Measurements from ENCODE around the gene ELOVL6.
"Not testable (repeated sequence)": the region's sequence is repeated elsewhere in the genome, so short reads cannot be mapped to it uniquely, and the experiment has no call there.

ELOVL6 gene

DNA sequence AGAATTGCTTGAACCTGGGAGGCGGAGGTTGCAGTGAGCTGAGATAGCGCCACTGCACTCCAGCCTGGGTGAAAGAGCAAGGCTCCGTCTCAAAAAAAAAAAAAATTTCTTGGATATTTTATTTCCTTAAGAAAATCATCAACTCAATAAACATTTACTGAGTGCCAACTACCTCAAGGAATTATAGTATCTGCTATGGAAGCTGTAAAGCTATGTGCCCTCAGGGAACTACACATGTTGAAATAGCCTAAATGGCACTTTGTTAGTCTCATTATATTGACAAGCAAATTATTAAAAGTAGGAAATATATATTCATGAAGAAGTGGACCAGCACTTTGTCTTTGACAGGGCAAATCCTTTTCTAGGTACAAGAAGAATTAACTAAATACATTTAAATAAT lies 40.8 kb downstream of the ELOVL6 start:
- Mint-ChIP-seq H3K27ac (no peak overlapping the region), H3K4me1 (ENCODE audit: low read depth) (peaks cover 6% of the 10 kb centered on the region), H3K27me3 (no peaks in the 10 kb centered on the region), H3K9me3 (peaks cover 3% of the 10 kb centered on the region), H3K36me3 (ENCODE audit: low read depth) (peaks cover 4% of the 10 kb centered on the region), H3K4me3 (no peak overlapping the region)

DNA sequence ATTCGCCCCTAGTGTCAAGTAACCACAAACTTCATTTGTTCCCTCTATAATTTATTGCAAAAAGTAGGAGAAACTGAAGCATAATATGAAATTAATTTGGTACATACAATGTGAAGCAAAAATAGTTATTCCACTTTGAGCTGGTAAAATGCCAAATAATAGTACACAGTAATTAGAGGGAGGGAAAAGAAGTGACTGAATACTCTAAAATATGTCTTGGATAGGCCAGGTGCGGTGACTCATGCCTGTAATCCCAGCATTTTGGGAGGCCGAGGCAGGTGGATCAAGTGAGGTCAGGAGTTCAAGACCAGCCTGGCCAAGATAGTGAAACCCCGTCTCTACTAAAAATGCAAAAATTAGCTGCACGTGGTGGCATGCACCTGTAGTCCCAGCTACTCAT lies 41.2 kb downstream of the ELOVL6 start:
- H3K27me3 Mint-ChIP-seq; H3K4me1 Mint-ChIP-seq (ENCODE audit: low read depth); H3K36me3 Mint-ChIP-seq (ENCODE audit: low read depth); H3K4me3 Mint-ChIP-seq; H3K27ac Mint-ChIP-seq; H3K9me3 Mint-ChIP-seq: not testable (repeated sequence)

DNA sequence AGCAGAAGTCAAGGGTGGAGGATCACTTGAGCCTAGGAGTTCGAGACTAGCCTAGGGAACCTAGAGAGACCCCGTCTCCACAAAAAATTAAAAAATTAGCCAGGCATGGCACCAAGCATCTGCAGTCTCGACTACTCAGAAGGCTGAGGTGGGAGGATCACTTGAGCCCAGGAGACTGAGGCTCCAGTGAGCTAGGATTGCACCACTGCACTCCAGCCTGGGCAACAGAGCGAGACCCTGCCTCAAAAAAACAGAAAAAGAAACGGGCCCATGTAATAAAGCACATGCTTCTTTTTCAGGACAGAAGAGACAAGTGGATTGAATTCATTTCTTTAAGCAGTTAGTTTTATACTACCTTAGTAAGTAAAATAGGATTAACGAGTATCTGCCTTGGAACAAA lies 42.0 kb downstream of the ELOVL6 start:
- no peak overlapping the region for H3K4me3 Mint-ChIP-seq
- H3K9me3 Mint-ChIP-seq, result no peaks in the 10 kb centered on the region
- H3K36me3 Mint-ChIP-seq (ENCODE audit: low read depth), result no peaks in the 10 kb centered on the region
- H3K4me1 Mint-ChIP-seq (ENCODE audit: low read depth), result peaks cover 6% of the 10 kb centered on the region
- H3K27me3 Mint-ChIP-seq, result no peaks in the 10 kb centered on the region
- no peak overlapping the region for H3K27ac Mint-ChIP-seq

DNA sequence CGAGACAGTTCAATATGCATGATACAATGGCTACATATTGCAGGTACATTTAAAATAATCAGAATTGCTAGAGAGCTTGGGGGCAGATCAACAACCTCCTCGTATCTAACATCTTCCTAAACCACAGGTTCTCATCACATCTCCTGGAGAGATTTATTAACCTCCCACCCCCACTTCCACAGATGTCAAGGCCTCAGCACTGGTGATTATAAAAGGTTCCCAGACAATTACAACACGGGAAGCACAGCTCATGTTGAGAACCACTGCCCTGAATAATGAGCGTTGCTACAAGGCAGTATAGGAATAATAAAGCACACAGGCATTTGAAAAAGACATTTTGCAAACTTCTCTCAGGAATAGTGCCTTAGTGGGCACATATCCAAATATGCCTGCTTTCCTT lies 42.8 kb downstream of the ELOVL6 start:
- no peaks in the 10 kb centered on the region for H3K36me3 Mint-ChIP-seq (ENCODE audit: low read depth)

DNA sequence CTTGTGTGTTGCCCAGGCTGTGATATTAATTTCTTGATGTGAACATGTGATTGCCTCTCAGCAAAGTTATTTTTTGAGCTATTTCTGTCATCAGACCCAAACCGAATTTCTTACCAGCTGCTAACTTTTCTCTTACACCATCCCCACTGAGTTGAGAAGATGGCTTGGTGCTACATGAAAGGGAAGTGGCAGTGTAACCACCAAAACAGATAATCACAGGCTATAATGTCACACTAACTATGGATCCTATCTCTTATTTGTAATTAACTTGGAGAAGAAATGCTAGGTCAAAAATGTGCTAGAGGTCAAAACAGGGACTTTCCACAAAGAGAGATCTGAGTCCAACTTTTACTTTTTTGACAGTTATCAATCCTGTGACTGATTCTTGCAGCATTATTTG lies 43.8 kb downstream of the ELOVL6 start:
- Mint-ChIP-seq H3K4me3 (no peak overlapping the region), H3K27me3 (no peaks in the 10 kb centered on the region), H3K9me3 (no peaks in the 10 kb centered on the region), H3K4me1 (ENCODE audit: low read depth) (peaks cover 6% of the 10 kb centered on the region), H3K36me3 (ENCODE audit: low read depth) (no peaks in the 10 kb centered on the region), H3K27ac (no peak overlapping the region)

More for the DNA sequence above, 42.8 kb downstream of the ELOVL6 start:
- Mint-ChIP-seq H3K4me1 (ENCODE audit: low read depth) (peaks cover 6% of the 10 kb centered on the region), H3K4me3 (no peak overlapping the region), H3K9me3 (no peaks in the 10 kb centered on the region), H3K27ac (no peak overlapping the region), H3K27me3 (no peaks in the 10 kb centered on the region)

DNA sequence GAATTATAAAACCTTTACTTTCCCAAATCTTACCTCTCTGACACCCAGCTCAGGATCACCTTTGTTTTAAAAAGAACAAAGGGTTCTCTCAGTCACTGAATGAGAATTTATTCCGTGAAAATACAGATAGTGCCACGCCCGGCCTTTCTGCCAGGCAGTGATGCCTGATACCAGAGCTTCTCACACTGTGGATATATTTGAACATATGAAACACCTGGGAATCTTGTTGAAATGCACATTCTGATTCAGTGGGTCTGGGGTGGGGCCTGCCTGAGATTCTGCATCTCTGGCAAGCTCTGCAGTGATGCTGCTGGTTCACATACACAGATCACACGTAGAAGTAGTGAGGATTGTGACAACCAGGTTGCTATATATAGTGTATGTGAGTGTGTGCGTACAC lies 46.0 kb downstream of the ELOVL6 start:
- H3K27me3 Mint-ChIP-seq, result no peaks in the 10 kb centered on the region
- H3K27ac Mint-ChIP-seq, result no peak overlapping the region
- no peak overlapping the region for H3K4me3 Mint-ChIP-seq
- H3K9me3 Mint-ChIP-seq, result no peaks in the 10 kb centered on the region
- H3K36me3 Mint-ChIP-seq (ENCODE audit: low read depth), result peaks cover 4% of the 10 kb centered on the region
- peaks cover 3% of the 10 kb centered on the region for H3K4me1 Mint-ChIP-seq (ENCODE audit: low read depth)

DNA sequence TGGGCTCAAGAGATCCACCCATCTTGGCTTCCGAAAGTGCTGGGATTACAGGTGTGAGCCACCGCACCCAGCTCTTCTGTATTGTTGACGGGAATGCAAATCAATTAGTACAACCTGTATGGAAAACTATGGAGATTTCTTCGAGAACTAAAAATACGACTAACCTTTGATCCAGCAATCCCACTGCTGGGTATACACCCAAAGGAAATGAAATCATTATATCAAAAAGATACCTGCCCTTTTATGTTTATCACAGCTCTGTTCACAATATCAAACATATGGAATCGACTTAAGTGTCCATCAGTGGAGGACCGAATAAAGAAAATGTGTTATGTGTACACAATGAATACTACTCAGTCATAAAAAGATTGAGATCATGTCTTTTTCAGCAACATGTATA lies 49.3 kb downstream of the ELOVL6 start:
- Mint-ChIP-seq H3K4me3 (no peak overlapping the region), H3K9me3 (no peaks in the 10 kb centered on the region), H3K27me3 (no peaks in the 10 kb centered on the region), H3K36me3 (ENCODE audit: low read depth) (peaks cover 10% of the 10 kb centered on the region), H3K27ac (no peak overlapping the region), H3K4me1 (ENCODE audit: low read depth) (no peaks in the 10 kb centered on the region)

DNA sequence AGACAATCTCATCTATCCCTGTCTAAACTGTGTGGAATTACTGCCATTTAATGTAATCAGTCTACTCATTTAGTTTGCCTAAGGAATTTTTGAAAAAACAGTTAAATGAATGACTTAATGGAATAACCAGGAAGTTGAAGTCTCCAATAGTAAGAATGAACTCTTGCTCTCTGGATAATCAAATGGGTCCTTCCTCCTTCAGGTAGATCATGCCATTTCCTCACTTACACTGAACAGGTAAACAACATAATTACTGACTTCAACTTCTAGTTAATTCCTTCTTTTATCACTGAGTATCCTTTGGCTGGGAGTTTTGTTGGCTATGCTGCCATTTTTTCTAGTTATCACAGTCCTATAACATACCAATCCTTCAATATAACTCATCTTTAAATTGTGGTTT lies 56.0 kb downstream of the ELOVL6 start:
- H3K4me1 Mint-ChIP-seq (ENCODE audit: low read depth), result no peaks in the 10 kb centered on the region
- no peaks in the 10 kb centered on the region for H3K27me3 Mint-ChIP-seq
- no peak overlapping the region for H3K4me3 Mint-ChIP-seq
- peaks cover 7% of the 10 kb centered on the region for H3K36me3 Mint-ChIP-seq (ENCODE audit: low read depth)
- H3K27ac Mint-ChIP-seq, result no peak overlapping the region
- H3K9me3 Mint-ChIP-seq, result no peaks in the 10 kb centered on the region

DNA sequence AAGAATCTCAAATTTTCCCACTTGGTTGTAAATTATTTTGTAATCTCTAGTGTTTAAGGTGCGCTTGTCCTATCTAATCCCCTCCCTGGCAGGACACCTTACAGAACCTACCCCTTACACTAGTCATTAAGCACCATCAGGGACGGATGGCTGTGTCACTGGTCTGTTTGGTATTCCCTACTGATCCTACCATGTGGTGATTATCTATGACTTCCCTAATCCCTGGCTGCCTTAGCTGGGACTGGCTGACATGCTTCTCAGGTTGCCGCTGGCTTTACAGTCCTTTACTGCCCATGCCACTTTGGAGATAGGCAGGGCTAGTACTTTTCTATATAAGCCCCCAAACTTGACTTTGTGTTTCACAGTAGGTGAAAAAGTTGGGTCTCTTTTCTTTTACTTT lies 58.6 kb downstream of the ELOVL6 start:
- H3K27ac Mint-ChIP-seq, result no peak overlapping the region
- no peaks in the 10 kb centered on the region for H3K27me3 Mint-ChIP-seq

DNA sequence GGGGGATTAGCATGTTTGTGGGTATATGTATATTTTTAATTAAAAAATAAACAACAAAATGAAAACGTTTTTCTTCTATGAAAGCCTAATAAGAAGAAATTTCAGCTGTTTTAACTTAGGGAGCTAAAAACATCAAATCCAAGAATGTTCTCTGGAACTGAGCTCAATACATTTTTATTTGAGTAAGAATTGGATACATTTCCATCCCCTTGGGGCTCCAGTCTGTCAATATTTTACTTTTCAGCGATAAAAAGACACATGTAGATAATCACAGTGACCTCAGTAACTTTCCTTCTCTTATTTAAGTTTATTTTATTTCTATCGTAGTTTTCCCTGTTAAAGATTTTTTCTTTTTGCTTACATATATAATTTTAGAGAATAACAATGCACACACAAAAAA lies 59.3 kb downstream of the ELOVL6 start:
- no peaks in the 10 kb centered on the region for H3K36me3 Mint-ChIP-seq (ENCODE audit: low read depth)
- H3K27ac Mint-ChIP-seq, result no peak overlapping the region
- no peak overlapping the region for H3K4me3 Mint-ChIP-seq
- no peaks in the 10 kb centered on the region for H3K9me3 Mint-ChIP-seq
- no peaks in the 10 kb centered on the region for H3K27me3 Mint-ChIP-seq
- H3K4me1 Mint-ChIP-seq (ENCODE audit: low read depth), result no peaks in the 10 kb centered on the region

More for the DNA sequence above, 58.6 kb downstream of the ELOVL6 start:
- no peaks in the 10 kb centered on the region for H3K9me3 Mint-ChIP-seq
- no peak overlapping the region for H3K4me3 Mint-ChIP-seq
- no peaks in the 10 kb centered on the region for H3K4me1 Mint-ChIP-seq (ENCODE audit: low read depth)
- H3K36me3 Mint-ChIP-seq (ENCODE audit: low read depth), result no peaks in the 10 kb centered on the region

DNA sequence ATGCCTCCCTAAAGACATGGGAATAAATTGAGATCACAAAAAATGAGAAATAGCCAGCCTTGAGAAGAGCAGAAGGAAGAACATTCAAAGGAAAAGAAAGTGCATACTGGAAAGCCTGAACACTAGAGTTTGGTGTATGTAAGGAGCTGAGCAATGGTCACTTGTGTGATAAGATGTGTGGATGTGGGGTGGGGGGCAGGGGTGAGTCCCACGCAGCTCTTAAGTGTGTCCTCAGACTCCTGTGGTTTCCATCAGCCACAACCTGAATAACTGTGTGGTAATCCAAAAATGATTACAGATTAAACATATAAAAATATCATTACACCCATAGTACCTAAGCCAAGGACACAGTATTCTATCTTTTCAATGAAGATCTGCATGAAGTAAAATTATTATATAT lies 59.9 kb downstream of the ELOVL6 start:
- H3K9me3 Mint-ChIP-seq, result no peaks in the 10 kb centered on the region
- no peaks in the 10 kb centered on the region for H3K4me1 Mint-ChIP-seq (ENCODE audit: low read depth)
- H3K36me3 Mint-ChIP-seq (ENCODE audit: low read depth), result no peaks in the 10 kb centered on the region
- no peaks in the 10 kb centered on the region for H3K27me3 Mint-ChIP-seq
- no peak overlapping the region for H3K4me3 Mint-ChIP-seq
- no peak overlapping the region for H3K27ac Mint-ChIP-seq

DNA sequence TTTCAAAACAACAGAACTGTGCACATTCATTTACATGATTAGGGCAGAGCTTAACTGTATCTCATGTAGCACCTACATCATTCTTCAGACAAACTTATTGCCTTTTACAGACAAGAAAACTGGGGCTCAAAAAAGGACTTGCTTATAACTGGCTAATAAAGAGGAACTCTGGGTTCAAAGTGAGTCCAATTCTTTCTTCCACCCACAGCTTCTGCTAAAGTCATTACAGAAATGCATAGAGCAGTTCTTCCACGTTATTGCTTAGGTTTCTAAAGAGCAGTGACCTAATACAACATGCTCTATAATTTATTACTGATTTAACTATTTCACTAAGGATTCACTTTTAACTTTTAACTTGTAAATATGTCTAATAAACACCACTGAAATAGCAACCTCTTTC lies 60.6 kb downstream of the ELOVL6 start:
- no peaks in the 10 kb centered on the region for H3K36me3 Mint-ChIP-seq (ENCODE audit: low read depth)
- no peak overlapping the region for H3K4me3 Mint-ChIP-seq
- H3K27me3 Mint-ChIP-seq, result no peaks in the 10 kb centered on the region
- H3K27ac Mint-ChIP-seq, result no peak overlapping the region
- no peaks in the 10 kb centered on the region for H3K9me3 Mint-ChIP-seq
- H3K4me1 Mint-ChIP-seq (ENCODE audit: low read depth), result no peaks in the 10 kb centered on the region

DNA sequence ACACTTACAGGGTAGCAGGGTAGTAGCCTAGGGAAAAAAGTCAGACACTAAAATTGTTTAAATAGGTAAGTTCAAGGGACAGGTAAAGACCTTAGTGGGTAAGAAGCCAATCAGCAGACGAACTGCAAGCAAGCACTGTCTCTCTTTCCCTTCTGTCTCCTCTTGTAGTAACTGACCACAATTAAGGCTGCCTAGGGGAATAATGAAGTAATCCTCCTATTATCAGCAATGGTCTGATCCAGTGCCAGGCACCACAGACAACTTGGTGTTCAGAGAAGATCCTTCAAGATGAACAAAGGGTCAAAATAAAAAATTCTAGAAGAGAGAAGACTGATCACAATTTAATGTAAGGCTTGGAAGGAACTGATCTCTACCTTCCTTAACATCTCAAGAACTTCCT lies 62.9 kb downstream of the ELOVL6 start:
- no peak overlapping the region for H3K27ac Mint-ChIP-seq
- no peaks in the 10 kb centered on the region for H3K36me3 Mint-ChIP-seq (ENCODE audit: low read depth)
- no peaks in the 10 kb centered on the region for H3K4me1 Mint-ChIP-seq (ENCODE audit: low read depth)

DNA sequence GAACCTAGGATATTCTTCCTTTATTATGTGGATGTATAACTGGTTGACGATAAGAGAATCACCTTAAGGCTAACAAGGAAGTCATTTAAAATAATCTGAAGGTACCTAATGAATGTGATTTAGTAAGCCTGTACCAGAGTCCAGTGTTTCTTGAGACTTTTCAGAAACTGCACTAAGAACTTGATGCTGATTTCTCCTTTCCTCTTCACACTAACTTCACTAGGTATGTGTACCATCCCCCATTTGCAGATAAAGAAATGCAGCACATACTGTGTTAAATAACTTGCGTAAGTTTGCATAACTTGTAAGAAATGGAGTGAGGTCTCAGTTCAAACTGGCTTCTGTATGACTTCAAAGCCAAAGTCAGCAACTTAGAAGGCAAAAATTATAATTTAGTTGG lies 63.3 kb downstream of the ELOVL6 start:
- Mint-ChIP-seq H3K4me3 (no peak overlapping the region), H3K36me3 (ENCODE audit: low read depth) (no peaks in the 10 kb centered on the region), H3K9me3 (no peaks in the 10 kb centered on the region), H3K27me3 (no peaks in the 10 kb centered on the region), H3K4me1 (ENCODE audit: low read depth) (no peaks in the 10 kb centered on the region), H3K27ac (no peak overlapping the region)

More for the DNA sequence above, 62.9 kb downstream of the ELOVL6 start:
- Mint-ChIP-seq H3K9me3 (no peaks in the 10 kb centered on the region), H3K4me3 (no peak overlapping the region), H3K27me3 (no peaks in the 10 kb centered on the region)

DNA sequence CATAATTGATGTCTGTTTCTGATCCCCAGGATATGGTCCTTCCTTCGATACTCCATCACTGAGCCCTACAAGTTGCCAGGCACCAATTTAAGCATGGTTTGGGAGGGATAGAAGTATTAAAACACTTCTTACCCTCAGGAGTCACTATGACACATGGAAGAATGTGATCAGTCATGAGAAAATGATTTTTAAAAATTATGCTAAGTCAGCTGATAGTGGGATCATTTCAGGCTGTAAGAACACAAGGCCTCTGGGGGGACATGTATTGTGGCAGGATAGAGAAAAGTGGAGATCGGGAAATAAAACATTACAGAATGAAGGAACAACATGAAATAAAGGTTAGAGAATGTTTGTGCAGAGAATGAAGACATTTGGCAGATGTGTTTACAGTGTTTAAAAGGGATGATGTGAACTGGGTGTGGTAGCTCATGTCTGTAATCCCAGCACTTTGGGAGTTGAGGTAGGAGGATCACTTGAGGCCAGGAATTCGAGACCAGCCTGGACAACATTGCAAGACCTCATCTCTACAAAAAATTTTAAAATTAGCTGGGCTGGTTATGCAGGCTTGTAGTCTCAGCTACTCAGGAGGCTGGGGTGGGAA lies 64.0 kb downstream of the ELOVL6 start:
- peaks cover 3% of the 10 kb centered on the region for H3K4me1 Mint-ChIP-seq (ENCODE audit: low read depth)
- no peaks in the 10 kb centered on the region for H3K27me3 Mint-ChIP-seq
- H3K4me3 Mint-ChIP-seq, result no peak overlapping the region
- H3K9me3 Mint-ChIP-seq, result no peaks in the 10 kb centered on the region
- no peak overlapping the region for H3K27ac Mint-ChIP-seq
- no peaks in the 10 kb centered on the region for H3K36me3 Mint-ChIP-seq (ENCODE audit: low read depth)

DNA sequence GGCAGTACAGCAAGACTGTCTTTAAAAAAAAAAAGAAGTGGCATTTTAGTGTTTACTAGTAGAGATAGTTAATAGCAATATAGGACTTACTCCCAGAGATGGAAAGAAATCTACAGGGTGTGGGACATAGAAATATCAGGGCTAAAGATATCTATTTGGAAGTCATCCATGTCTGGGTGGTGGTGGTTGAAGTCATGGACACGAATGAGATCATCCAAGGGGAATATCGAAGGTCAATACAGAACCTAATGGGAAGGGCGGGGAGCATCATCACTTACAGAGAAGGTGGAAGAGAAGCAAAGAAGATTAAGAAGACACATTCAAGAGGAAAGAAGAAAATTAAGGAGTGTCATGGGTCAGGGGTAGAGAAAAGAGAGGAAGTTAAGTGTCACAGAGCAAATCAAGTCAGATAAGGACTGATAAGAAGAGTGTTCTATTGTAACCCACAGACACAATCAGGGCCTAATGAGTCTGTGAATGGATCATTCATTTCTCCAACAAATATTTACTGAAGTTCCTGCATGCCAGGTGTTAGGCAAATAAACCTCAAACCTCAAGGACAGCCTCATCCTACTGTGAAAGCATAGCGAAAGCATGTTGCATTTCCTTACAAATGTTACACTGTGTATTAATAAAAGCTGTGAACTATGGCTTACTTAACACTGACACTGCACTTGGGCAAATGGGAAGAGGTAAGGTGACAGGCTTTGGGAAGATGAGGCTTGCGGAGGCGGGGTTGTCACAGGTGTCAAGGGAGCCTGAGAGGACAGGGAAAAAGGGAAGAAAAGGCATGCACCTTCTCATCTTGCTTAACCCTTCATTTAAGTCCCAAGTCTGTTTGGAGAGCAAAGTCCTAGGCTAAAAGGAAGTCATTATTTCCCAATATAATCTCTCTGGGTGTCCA lies 65.3 kb downstream of the ELOVL6 start:
- H3K4me3 Mint-ChIP-seq, result no peak overlapping the region
- H3K36me3 Mint-ChIP-seq (ENCODE audit: low read depth), result no peaks in the 10 kb centered on the region
- no peaks in the 10 kb centered on the region for H3K27me3 Mint-ChIP-seq
- peaks cover 12% of the 10 kb centered on the region for H3K4me1 Mint-ChIP-seq (ENCODE audit: low read depth)
- H3K27ac Mint-ChIP-seq, result no peak overlapping the region
- H3K9me3 Mint-ChIP-seq, result no peaks in the 10 kb centered on the region

Data from stimulated activated naive CD8-positive, alpha-beta T cell treated with anti-CD3 and anti-CD28 coated beads, Interleukin-15, Interleukin-2, amounts not matched to agents 100 ng/mL and 50 ng/mL, for 24 hours (primary cell).